Trophoblast cell (in vitro differentiated cells and primary cell): Measurements from ENCODE around the gene SEZ6.

Experiments used
- DNase-seq, 2 donors: peaks; one replicate each; pipeline ENCODE4 v3.0.0-alpha.2; 2016
- H2AFZ ChIP-seq: 2 replicates; pipeline ENCODE4 v1.6.1; 2013; ENCODE audit warnings: low read length, moderate library complexity, mild to moderate bottlenecking; ENCODE audit not compliant: insufficient read depth, poor library complexity
- H2AK5ac ChIP-seq: 2 replicates; pipeline ENCODE4 v1.6.1; 2013; ENCODE audit warnings: mild to moderate bottlenecking, low read length
- H2BK120ac ChIP-seq: 2 replicates; pipeline ENCODE4 v1.6.1; 2013; ENCODE audit warnings: low read length, mild to moderate bottlenecking, moderate library complexity; ENCODE audit not compliant: insufficient read depth, poor library complexity
- H2BK12ac ChIP-seq: 2 replicates; pipeline ENCODE4 v1.6.1; 2013; ENCODE audit warnings: mild to moderate bottlenecking, low read length, moderate library complexity
- H2BK5ac ChIP-seq: 2 replicates; pipeline ENCODE4 v1.6.1; 2013; ENCODE audit warnings: low read length, low read depth, moderate library complexity, mild to moderate bottlenecking; ENCODE audit not compliant: poor library complexity
- H3K14ac ChIP-seq: 2 replicates; pipeline ENCODE4 v1.6.1; 2013; ENCODE audit warnings: mild to moderate bottlenecking, low read length
- H3K18ac ChIP-seq: 2 replicates; pipeline ENCODE4 v1.6.1; 2013; ENCODE audit warnings: mild to moderate bottlenecking, low read length
- H3K23ac ChIP-seq: 2 replicates; pipeline ENCODE4 v1.6.1; 2013; ENCODE audit warnings: low read length
- H3K27ac ChIP-seq: 2 replicates; pipeline ENCODE4 v1.5.1; 2013; ENCODE audit warnings: low read depth, mild to moderate bottlenecking, inconsistent platforms, low read length, moderate library complexity
- H3K27me3 ChIP-seq: 2 replicates; pipeline ENCODE4 v1.6.1; 2013; ENCODE audit warnings: inconsistent platforms, mild to moderate bottlenecking, low read length, moderate library complexity; ENCODE audit not compliant: insufficient read depth
- H3K36me3 ChIP-seq, 2 experiments: 1 replicate in 1 of 2; 2 replicates in 1 of 2; pipeline ENCODE4 v1.6.1; 2013; ENCODE audit warnings: low read length in 2 of 2, mild to moderate bottlenecking in 2 of 2, moderate library complexity in 1 of 2; ENCODE audit not compliant: insufficient read depth in 2 of 2, control insufficient read depth in 1 of 2
- H3K4ac ChIP-seq: 2 replicates; pipeline ENCODE4 v1.6.1; 2013; ENCODE audit warnings: low read depth, mild to moderate bottlenecking, low read length, moderate library complexity
- H3K4me1 ChIP-seq, 2 experiments: 1 replicate in 1 of 2; 2 replicates in 1 of 2; pipeline ENCODE4 v1.6.1; 2013; ENCODE audit warnings: low read length in 2 of 2, mild to moderate bottlenecking in 2 of 2, moderate library complexity in 1 of 2; ENCODE audit not compliant: insufficient read depth in 2 of 2, control insufficient read depth in 1 of 2
- H3K4me2 ChIP-seq: 2 replicates; pipeline ENCODE4 v1.6.1; 2013; ENCODE audit warnings: inconsistent platforms, mild to moderate bottlenecking, low read length, moderate library complexity
- H3K4me3 ChIP-seq: 2 replicates; pipeline ENCODE4 v1.5.1; 2013; ENCODE audit warnings: mild to moderate bottlenecking, low read depth, low read length, inconsistent platforms
- H3K79me1 ChIP-seq: one replicate; pipeline ENCODE4 v1.6.1; 2013; ENCODE audit warnings: low read length
- H3K79me2 ChIP-seq: 2 replicates; pipeline ENCODE4 v1.6.1; 2013; ENCODE audit warnings: low read length, mild to moderate bottlenecking; ENCODE audit not compliant: control insufficient read depth, insufficient read depth, poor library complexity
- H3K9ac ChIP-seq: 2 replicates; pipeline ENCODE4 v1.6.1; 2013; ENCODE audit warnings: mild to moderate bottlenecking, low read length
- H3K9me3 ChIP-seq: 2 replicates; pipeline ENCODE4 v1.6.1; 2013; ENCODE audit warnings: low read depth, mild to moderate bottlenecking, control low read depth, inconsistent platforms, low read length; ENCODE audit not compliant: insufficient read depth
- H4K12ac ChIP-seq: 2 replicates; pipeline ENCODE4 v1.6.1; 2013; ENCODE audit warnings: low read depth, mild to moderate bottlenecking, low read length, moderate library complexity
- H4K8ac ChIP-seq: 2 replicates; pipeline ENCODE4 v1.6.1; 2013; ENCODE audit warnings: low read depth, mild to moderate bottlenecking, low read length, moderate library complexity
- H4K91ac ChIP-seq: one replicate; pipeline ENCODE4 v1.6.1; 2013; ENCODE audit warnings: low read depth, mild to moderate bottlenecking, low read length, moderate library complexity
- WGBS: extraction: QIAGEN DNeasy Blood & Tissue Kit; methylation state at CpG from one replicate; pipeline ENCODE4 v1.1.7; 2013; ENCODE audit warnings: missing lambda C conversion rate; ENCODE audit not compliant: insufficient read length, insufficient coverage; ENCODE audit errors: extremely low coverage; 5-methylcytosine and 5-hydroxymethylcytosine counted together

SEZ6 gene

GRCh38 chr17:28968231-28968913 lies 37.5 kb downstream of the SEZ6 start:
- no peak overlapping the region for H3K4ac ChIP-seq
- H3K36me3 ChIP-seq = no peaks in the 10 kb centered on the region
- no peak overlapping the region for H3K14ac ChIP-seq
- H3K9me3 ChIP-seq = peaks cover 2% of the 10 kb centered on the region
- no peak overlapping the region for H3K27ac ChIP-seq
- no peaks in the 10 kb centered on the region for H3K79me1 ChIP-seq
- no peak overlapping the region for H4K12ac ChIP-seq
- no CpG with 5 or more reads among the region's 10 CpGs for WGBS
- no peak overlapping the region for H2BK120ac ChIP-seq
- H4K91ac ChIP-seq = no peak overlapping the region
- no peak overlapping the region for H2BK12ac ChIP-seq
- H3K79me2 ChIP-seq = no peaks in the 10 kb centered on the region
- H3K9ac ChIP-seq = no peak overlapping the region
- no peak overlapping the region for H2AFZ ChIP-seq
- H4K8ac ChIP-seq = no peak overlapping the region
- no peak overlapping the region for H3K18ac ChIP-seq
- no peak overlapping the region for H3K4me3 ChIP-seq
- no peak overlapping the region for H2AK5ac ChIP-seq
- DNase-seq = peak in 1 of 2 donors; percentile 50
- H3K27me3 ChIP-seq = no peaks in the 10 kb centered on the region
- no peak overlapping the region for H3K4me2 ChIP-seq
- H3K4me1 ChIP-seq = peaks cover 13 to 17% of the 10 kb centered on the region in 2 experiments
- H3K23ac ChIP-seq = no peak overlapping the region
- H2BK5ac ChIP-seq = no peak overlapping the region

DNA sequence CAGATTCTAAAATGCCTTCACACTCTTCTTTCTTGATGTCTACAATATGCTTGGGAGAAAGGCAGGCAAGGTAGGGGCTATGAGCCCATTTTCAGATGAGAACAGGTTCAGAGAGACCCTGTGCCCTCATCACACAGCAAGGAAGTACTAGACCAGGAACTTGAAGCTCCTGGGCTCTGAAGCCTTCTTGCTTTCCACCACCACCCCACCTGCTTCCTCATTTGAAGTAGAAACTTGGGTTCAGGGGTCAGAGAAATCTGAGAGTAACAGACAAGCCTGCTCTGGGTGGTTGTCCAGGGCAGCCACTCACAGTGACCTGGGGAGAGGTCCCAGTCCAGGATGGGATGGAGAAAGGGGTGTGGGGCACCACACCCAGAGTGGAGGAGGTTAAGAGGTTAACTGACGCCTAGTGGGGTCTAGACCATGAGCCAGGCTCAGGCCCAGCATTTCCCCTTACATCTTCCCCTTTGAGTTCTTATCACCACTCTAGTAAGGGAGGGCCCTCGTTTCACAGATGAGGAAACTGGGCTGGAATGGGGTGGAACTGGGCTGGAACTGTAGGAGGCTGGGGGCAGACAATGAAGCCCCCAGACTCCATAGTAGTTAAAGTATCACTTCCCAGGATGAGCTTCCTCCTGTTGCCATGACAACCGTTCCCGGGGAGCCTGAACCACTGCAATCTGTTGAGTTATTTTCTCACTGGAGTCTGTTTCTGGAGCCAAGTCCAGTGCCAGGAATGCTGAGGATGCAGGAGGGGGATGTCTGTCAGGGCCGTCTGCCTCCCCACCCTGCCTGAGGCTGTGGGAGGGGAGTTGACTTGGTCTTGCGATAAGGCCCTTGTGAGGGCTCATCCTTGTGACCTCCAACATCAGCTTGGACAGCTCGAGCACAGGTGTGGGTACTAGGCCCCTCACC lies 38.4 kb downstream of the SEZ6 start:
- Histone ChIP-seq H3K4me1 (peaks cover 13 to 17% of the 10 kb centered on the region in 2 experiments), H3K79me2 (no peaks in the 10 kb centered on the region), H3K14ac (no peak overlapping the region), H4K8ac (no peak overlapping the region), H3K18ac (no peak overlapping the region), H3K36me3 (no peaks in the 10 kb centered on the region), H2AK5ac (no peak overlapping the region), H2BK12ac (no peak overlapping the region), H3K9me3 (peaks cover 2% of the 10 kb centered on the region), H4K91ac (no peak overlapping the region), H2AFZ (no peak overlapping the region), H3K4ac (no peak overlapping the region), H4K12ac (no peak overlapping the region), H3K4me3 (peak overlapping the region; percentile 10), H3K27me3 (no peaks in the 10 kb centered on the region), H3K9ac (no peak overlapping the region), H2BK5ac (no peak overlapping the region), H3K4me2 (no peak overlapping the region), H3K27ac (no peak overlapping the region), H3K79me1 (no peaks in the 10 kb centered on the region), H3K23ac (no peak overlapping the region), H2BK120ac (no peak overlapping the region)
- DNase-seq = peak; percentile 89 to 90
- WGBS = no CpG with 5 or more reads among the region's 7 CpGs

- WGBS = no CpG with 5 or more reads among the region's 8 CpGs
- H3K27ac ChIP-seq = no peak overlapping the region
- H2BK5ac ChIP-seq = no peak overlapping the region
Measured at GRCh38 chr17:28963841-28964240, 42.0 kb downstream of the SEZ6 start.

GRCh38 chr17:28963055-28963611 lies 42.7 kb downstream of the SEZ6 start:
- no peak overlapping the region for H2AFZ ChIP-seq
- no peak overlapping the region for H4K12ac ChIP-seq
- no peak overlapping the region for H3K4me3 ChIP-seq
- no CpG with 5 or more reads among the region's 6 CpGs for WGBS
- H3K79me1 ChIP-seq = no peaks in the 10 kb centered on the region
- no peak overlapping the region for H2AK5ac ChIP-seq
- H3K4me2 ChIP-seq = no peak overlapping the region
- no peak overlapping the region for H3K14ac ChIP-seq
- peak; percentile 50 to 62 for DNase-seq
- no peak overlapping the region for H3K9ac ChIP-seq
- no peak overlapping the region for H3K18ac ChIP-seq
- peaks cover 4% of the 10 kb centered on the region for H3K9me3 ChIP-seq
- H3K27ac ChIP-seq = no peak overlapping the region
- no peak overlapping the region for H2BK5ac ChIP-seq
- peaks cover 3 to 5% of the 10 kb centered on the region in 2 experiments for H3K4me1 ChIP-seq
- H3K4ac ChIP-seq = no peak overlapping the region
- H3K23ac ChIP-seq = no peak overlapping the region
- no peak overlapping the region for H4K91ac ChIP-seq
- no peak overlapping the region for H2BK12ac ChIP-seq
- H3K36me3 ChIP-seq = no peaks in the 10 kb centered on the region
- no peak overlapping the region for H4K8ac ChIP-seq
- no peaks in the 10 kb centered on the region for H3K27me3 ChIP-seq
- no peaks in the 10 kb centered on the region for H3K79me2 ChIP-seq
- H2BK120ac ChIP-seq = no peak overlapping the region

More at GRCh38 chr17:28963841-28964240, 42.0 kb downstream of the SEZ6 start:
- no peak overlapping the region for H2BK120ac ChIP-seq
- no peak overlapping the region for H2AFZ ChIP-seq
- H3K79me1 ChIP-seq = no peaks in the 10 kb centered on the region
- no peak overlapping the region for H4K91ac ChIP-seq
- DNase-seq = no peak
- H3K4me2 ChIP-seq = no peak overlapping the region
- no peaks in the 10 kb centered on the region for H3K27me3 ChIP-seq
- no peak overlapping the region for H3K23ac ChIP-seq
- H4K12ac ChIP-seq = no peak overlapping the region
- peaks cover 7 to 10% of the 10 kb centered on the region in 2 experiments for H3K4me1 ChIP-seq
- no peak overlapping the region for H3K9ac ChIP-seq
- no peak overlapping the region for H3K4me3 ChIP-seq
- H3K14ac ChIP-seq = no peak overlapping the region
- no peak overlapping the region for H4K8ac ChIP-seq
- H3K4ac ChIP-seq = no peak overlapping the region
- no peak overlapping the region for H2BK12ac ChIP-seq
- H2AK5ac ChIP-seq = no peak overlapping the region
- H3K18ac ChIP-seq = no peak overlapping the region
- peaks cover 4% of the 10 kb centered on the region for H3K9me3 ChIP-seq
- H3K79me2 ChIP-seq = no peaks in the 10 kb centered on the region
- no peaks in the 10 kb centered on the region for H3K36me3 ChIP-seq
